ENCODE data around the gene FGD2. TPM values are rescaled to one million over a fixed set of nuclear protein-coding genes. Genes with fewer than 3 reads are reported as not detected.

FGD2 gene
- total RNA-seq, 4 donors from 2014 or later = 2.5 to 292 (median 34.9) TPM

DNA sequence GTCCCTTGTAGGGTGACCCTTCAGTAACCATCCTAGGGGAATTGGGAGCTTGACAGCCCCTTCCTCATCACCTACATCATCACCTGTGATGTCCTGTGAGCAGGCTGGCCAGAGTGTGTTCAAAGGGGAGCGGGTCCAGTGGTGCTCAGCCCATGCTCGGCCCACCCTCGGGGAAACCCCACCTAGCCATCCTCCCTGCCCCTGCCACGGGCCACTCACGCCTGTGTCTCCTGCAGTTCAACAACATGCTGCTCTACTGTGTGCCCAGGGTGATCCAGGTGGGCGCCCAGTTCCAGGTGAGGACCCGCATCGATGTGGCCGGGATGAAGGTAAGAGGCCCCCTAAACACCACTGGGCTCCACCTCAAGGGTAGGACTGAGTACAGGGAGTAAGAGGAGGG lies 10.1 kb downstream of the FGD2 start:
- no peak for TF ChIP-seq POLR2A (IDR thresholded peaks at IDR 0.05)
- TF ChIP-seq, protein P1, sequence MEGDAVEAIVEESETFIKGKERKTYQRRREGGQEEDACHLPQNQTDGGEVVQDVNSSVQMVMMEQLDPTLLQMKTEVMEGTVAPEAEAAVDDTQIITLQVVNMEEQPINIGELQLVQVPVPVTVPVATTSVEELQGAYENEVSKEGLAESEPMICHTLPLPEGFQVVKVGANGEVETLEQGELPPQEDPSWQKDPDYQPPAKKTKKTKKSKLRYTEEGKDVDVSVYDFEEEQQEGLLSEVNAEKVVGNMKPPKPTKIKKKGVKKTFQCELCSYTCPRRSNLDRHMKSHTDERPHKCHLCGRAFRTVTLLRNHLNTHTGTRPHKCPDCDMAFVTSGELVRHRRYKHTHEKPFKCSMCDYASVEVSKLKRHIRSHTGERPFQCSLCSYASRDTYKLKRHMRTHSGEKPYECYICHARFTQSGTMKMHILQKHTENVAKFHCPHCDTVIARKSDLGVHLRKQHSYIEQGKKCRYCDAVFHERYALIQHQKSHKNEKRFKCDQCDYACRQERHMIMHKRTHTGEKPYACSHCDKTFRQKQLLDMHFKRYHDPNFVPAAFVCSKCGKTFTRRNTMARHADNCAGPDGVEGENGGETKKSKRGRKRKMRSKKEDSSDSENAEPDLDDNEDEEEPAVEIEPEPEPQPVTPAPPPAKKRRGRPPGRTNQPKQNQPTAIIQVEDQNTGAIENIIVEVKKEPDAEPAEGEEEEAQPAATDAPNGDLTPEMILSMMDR (IDR thresholded peaks at IDR 0.05) = no peak
- H3K36me3 ChIP-seq = no peaks in the 10 kb centered on the region
- H3K4me3 ChIP-seq = no peak overlapping the region
- no peaks in the 10 kb centered on the region for H3K27me3 ChIP-seq
- no peaks in the 10 kb centered on the region for H3K9me3 ChIP-seq
- peaks cover 0 to 10% (median 1%) of the 10 kb centered on the region in 4 donors for H3K4me1 ChIP-seq
- no peak overlapping the region for H3K27ac ChIP-seq
- no peak for DNase-seq

DNA sequence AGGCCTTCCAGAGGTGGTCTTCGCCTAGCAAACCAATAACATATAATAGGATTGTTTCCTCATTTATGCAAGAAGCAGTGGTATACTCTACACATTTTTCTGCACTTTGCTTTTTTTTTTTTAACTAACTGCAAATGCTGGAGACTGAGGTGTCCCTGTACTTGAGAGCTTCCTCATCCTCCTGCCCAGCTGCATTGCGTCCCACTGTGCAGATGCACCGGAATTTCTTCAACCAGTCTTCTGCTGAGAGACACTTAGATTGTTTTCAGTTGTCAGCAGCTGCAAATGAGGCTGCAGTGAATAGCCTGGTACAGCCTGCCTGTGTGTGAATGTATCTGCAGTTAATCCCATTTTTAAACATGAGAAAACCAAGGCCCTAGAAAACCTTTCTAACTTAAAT lies 11.5 kb downstream of the FGD2 start:
- no peak for TF ChIP-seq POLR2A (IDR thresholded peaks at IDR 0.05)
- TF ChIP-seq, protein P1 (IDR thresholded peaks at IDR 0.05) = no peak

DNA sequence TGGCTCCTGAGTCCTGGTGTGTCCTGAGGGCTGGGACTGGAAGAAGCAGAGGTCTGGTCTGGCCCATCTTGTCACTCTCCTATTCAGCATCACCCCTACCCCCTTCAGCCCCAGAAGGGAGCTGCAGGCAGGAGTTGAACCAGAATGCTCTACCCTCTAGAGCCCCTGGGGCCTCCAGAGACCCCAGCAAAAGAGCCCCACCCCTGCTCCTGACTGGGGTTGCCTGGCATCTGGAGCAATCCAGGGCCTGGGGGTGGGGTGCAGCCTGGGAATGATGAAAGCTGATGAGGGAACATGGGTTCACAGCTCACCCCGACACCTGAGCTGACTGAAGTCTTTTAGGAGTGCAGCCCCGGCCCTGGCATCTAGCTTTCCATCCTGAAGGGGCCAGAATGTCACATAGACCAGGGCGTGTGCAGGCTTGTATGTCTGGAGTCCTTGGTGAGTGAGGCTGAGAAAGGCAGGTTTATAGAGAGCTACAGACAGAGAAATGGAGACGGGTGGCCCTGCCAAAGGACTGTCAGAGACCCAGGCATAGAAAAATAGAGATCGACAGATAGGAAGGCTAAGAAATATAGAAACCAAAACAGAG lies 12.2 kb downstream of the FGD2 start:
- no peak for TF ChIP-seq POLR2A (IDR thresholded peaks at IDR 0.05)
- TF ChIP-seq, protein P1 (IDR thresholded peaks at IDR 0.05) = no peak
- Histone ChIP-seq H3K27me3 (no peaks in the 10 kb centered on the region), H3K27ac (peak overlapping the region in 2 of 4 donors; percentile 38 to 49), H3K4me3 (no peak overlapping the region), H3K9me3 (no peaks in the 10 kb centered on the region), H3K36me3 (no peaks in the 10 kb centered on the region), H3K4me1 (peaks cover 0 to 10% (median 1%) of the 10 kb centered on the region in 4 donors)
- no peak for DNase-seq

More for the DNA sequence above, 11.5 kb downstream of the FGD2 start:
- no peak for DNase-seq
- Histone ChIP-seq H3K9me3 (no peaks in the 10 kb centered on the region), H3K36me3 (no peaks in the 10 kb centered on the region), H3K27me3 (no peaks in the 10 kb centered on the region), H3K4me1 (peaks cover 0 to 10% (median 1%) of the 10 kb centered on the region in 4 donors), H3K27ac (no peak overlapping the region), H3K4me3 (no peak overlapping the region)

DNA sequence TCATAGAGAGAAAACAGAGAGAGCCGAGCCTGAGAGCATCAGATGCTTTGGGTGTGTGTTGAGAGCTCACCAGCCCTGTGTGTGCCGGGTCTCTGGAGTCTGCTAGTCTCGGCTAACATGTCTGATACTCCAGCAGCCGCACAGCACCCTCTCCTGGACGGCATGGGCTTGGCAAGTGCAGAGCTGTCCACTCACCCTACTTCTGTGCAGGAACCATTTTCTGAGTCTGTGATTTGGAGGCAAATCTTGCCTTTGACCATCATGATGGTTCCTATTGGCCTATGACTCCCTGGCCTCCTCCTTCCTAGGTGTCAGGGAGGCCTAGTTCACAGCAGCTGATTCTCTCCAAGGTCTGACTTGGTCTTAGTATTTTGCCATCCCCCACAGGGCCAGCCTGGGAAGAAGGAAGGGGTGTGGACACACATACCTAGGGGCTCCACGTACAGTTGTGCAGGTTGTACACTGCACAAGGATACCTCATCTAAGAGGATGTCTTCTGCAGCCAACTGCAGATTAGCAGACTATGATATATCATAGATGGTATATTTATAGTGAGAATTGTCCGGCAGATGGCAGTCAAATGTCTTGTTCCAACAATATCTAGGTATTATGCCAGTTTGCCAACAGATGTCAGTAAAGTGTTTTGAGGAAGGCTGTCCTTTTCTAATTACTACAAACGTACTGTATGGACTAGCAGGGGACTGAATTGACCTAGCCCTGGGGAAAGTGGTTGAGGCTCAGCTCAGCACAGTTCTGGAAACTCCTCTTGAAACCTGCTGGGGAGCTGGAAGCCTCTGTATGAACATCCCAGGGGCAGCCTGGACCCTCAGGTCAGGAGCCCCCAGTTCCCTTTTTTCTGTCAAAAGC lies 13.0 kb downstream of the FGD2 start:
- Histone ChIP-seq H3K4me3 (no peak overlapping the region), H3K9me3 (no peaks in the 10 kb centered on the region), H3K4me1 (peaks cover 0 to 10% (median 1%) of the 10 kb centered on the region in 4 donors), H3K27ac (peak overlapping the region in 2 of 4 donors; percentile 38 to 49), H3K36me3 (no peaks in the 10 kb centered on the region), H3K27me3 (no peaks in the 10 kb centered on the region)
- no peak for TF ChIP-seq POLR2A (IDR thresholded peaks at IDR 0.05)
- TF ChIP-seq, protein P1 (IDR thresholded peaks at IDR 0.05) = peak; percentile 50 to 92 (median 85)
- peak; percentile 89 to 96 (median 91) for DNase-seq

DNA sequence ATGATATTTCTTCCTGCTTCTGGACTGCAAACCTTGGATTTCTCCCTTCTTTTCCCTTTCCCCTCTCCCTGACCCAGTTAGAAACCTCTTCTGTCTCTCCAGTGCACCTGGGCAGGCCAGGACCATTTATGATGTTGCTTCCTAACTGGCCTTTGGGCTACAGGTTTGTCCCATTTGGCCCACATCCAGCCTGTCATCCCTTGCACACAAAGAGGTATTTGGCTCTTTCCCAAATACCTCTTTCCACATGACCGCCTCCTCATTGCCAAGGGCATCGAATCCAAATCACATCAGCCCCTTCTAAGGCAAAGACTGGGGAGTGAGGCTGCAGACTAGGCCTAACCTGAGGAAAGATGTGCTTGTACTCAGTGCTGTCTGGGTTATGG lies 13.6 kb downstream of the FGD2 start:
- DNase-seq = no peak
- Histone ChIP-seq H3K36me3 (no peaks in the 10 kb centered on the region), H3K4me1 (peaks cover 0 to 10% (median 1%) of the 10 kb centered on the region in 4 donors), H3K9me3 (no peaks in the 10 kb centered on the region), H3K4me3 (no peak overlapping the region), H3K27me3 (no peaks in the 10 kb centered on the region), H3K27ac (peak overlapping the region in 1 of 4 donors; percentile 49)
- no peak for TF ChIP-seq POLR2A (IDR thresholded peaks at IDR 0.05)
- TF ChIP-seq, protein P1 (IDR thresholded peaks at IDR 0.05) = no peak
